ENCODE data around the gene CLEC2A.

GRCh38 chr12:9909724-9910123 lies 22.4 kb downstream of the CLEC2A start:
- TF ChIP-seq CTCF (IDR thresholded peaks at IDR 0.05), result no peak
- no peak for TF ChIP-seq NR3C1 (IDR thresholded peaks at IDR 0.05)
- no peak for TF ChIP-seq HOXA7 (CRISPR knock-in tag; IDR thresholded peaks at IDR 0.05)
- no peak for TF ChIP-seq HMGXB4 (CRISPR knock-in tag; IDR thresholded peaks at IDR 0.05; ENCODE audit: borderline replicate concordance)
- TF ChIP-seq MAX (IDR thresholded peaks at IDR 0.05), result no peak
- TF ChIP-seq ZSCAN20 (CRISPR knock-in tag; IDR thresholded peaks at IDR 0.05), result no peak
- TF ChIP-seq POLR2A (IDR thresholded peaks at IDR 0.05; ENCODE audit: low read length), result no peak
- TF ChIP-seq EHMT2 (IDR thresholded peaks at IDR 0.05; ENCODE audit: low read depth), result no peak
- no peak for TF ChIP-seq RFX5 (IDR thresholded peaks at IDR 0.05)
- no peak for TF ChIP-seq SMC3 (IDR thresholded peaks at IDR 0.05)
- TF ChIP-seq REST (IDR thresholded peaks at IDR 0.05), result no peak
- no peak for TF ChIP-seq RAD21 (conservative IDR thresholded peaks at IDR 0.05 in 1 of 2, IDR thresholded peaks at IDR 0.05 in 1 of 2)
- TF ChIP-seq MYC (IDR thresholded peaks at IDR 0.05; ENCODE audit: borderline replicate concordance, low read length), result no peak
- no peak for TF ChIP-seq RCOR1 (IDR thresholded peaks at IDR 0.05; ENCODE audit: low read depth, low read length)
